ENCODE measurements around the gene NTN1. TPM values are rescaled to one million over a fixed set of nuclear protein-coding genes. Genes with fewer than 3 reads are reported as not detected.
A peak's percentile ranks its signal among the peaks of the same experiment; 100 is the strongest.

Gene NTN1
- total RNA-seq, 1 experiment from 2014 or later: not detected

GRCh38 chr17:9266697-9267117 lies 245.4 kb downstream of the NTN1 start:
- DNase-seq (ENCODE audit: low read depth): no peak

GRCh38 chr17:9268546-9268945 lies 247.2 kb downstream of the NTN1 start:
- DNase-seq (ENCODE audit: low read depth): no peak

GRCh38 chr17:9269350-9270035 lies 248.2 kb downstream of the NTN1 start:
- no peak for DNase-seq (ENCODE audit: low read depth)

- no peak for DNase-seq (ENCODE audit: low read depth)
These were observed 249.6 kb downstream of the NTN1 start for GRCh38 chr17:9270921-9271320.

GRCh38 chr17:9271989-9272388 lies 250.7 kb downstream of the NTN1 start:
- no peak for DNase-seq (ENCODE audit: low read depth)

- DNase-seq (ENCODE audit: low read depth): no peak
These were observed 251.3 kb downstream of the NTN1 start for GRCh38 chr17:9272501-9273200.

GRCh38 chr17:9273428-9274391 lies 252.4 kb downstream of the NTN1 start:
- DNase-seq (ENCODE audit: low read depth): no peak

- DNase-seq (ENCODE audit: low read depth): no peak
These were observed 253.7 kb downstream of the NTN1 start for GRCh38 chr17:9274973-9275372.

- DNase-seq (ENCODE audit: low read depth): no peak
These were observed 258.6 kb downstream of the NTN1 start for GRCh38 chr17:9279893-9280292.

GRCh38 chr17:9283909-9284308 lies 262.6 kb downstream of the NTN1 start:
- DNase-seq (ENCODE audit: low read depth): no peak

GRCh38 chr17:9284884-9285283 lies 263.6 kb downstream of the NTN1 start:
- no peak for DNase-seq (ENCODE audit: low read depth)

GRCh38 chr17:9285602-9286427 lies 264.5 kb downstream of the NTN1 start:
- DNase-seq (ENCODE audit: low read depth): no peak

- DNase-seq (ENCODE audit: low read depth): no peak
These were observed 265.1 kb downstream of the NTN1 start for GRCh38 chr17:9286434-9286833.

GRCh38 chr17:9287306-9287705 lies 266.0 kb downstream of the NTN1 start:
- DNase-seq (ENCODE audit: low read depth): no peak

- DNase-seq (ENCODE audit: low read depth): no peak
These were observed 268.9 kb downstream of the NTN1 start for GRCh38 chr17:9290226-9290613.

GRCh38 chr17:9291912-9292560 lies 270.7 kb downstream of the NTN1 start:
- DNase-seq (ENCODE audit: low read depth): peak; percentile 8

- no peak for DNase-seq (ENCODE audit: low read depth)
These were observed 271.2 kb downstream of the NTN1 start for GRCh38 chr17:9292561-9292941.
